ENCODE measurements around the gene OR10G7.

Gene OR10G7

DNA sequence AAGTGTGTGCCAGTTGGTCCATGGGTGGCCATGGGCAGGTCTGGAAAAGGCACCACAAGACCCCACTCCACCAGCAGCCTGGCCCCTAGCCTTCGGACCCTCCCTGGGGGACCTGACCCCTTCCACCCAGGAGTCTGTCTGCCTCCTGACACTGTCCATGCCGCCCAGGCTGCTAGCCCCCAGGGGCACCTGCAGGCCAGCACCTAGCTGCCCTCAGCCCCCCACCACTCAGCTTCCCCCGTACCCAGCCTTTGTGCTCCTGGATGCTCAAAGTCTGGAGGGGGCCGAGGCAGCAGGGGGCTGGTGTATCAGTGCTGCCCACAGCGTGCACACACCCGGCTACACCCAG, 34.3 kb upstream of the OR10G7 start:
- Histone ChIP-seq H3K27ac (ENCODE audit: low read length) (no peak overlapping the region), H3K27me3 (ENCODE audit: control insufficient read depth, insufficient read depth, low read length) (no peaks in the 10 kb centered on the region), H3K36me3 (ENCODE audit: control insufficient read depth, insufficient read depth, low read length) (no peaks in the 10 kb centered on the region), H3K4me3 (ENCODE audit: low read length) (no peak overlapping the region), H3K9me3 (ENCODE audit: control insufficient read depth, insufficient read depth, low read length) (no peaks in the 10 kb centered on the region), H3K4me1 (ENCODE audit: control insufficient read depth, insufficient read depth, low read length) (no peaks in the 10 kb centered on the region)
- WGBS (ENCODE audit: insufficient coverage, insufficient read length), result no CpG with 5 or more reads among the region's 6 CpGs
- DNase-seq (ENCODE audit: low read depth, low spot score), result no peak

DNA sequence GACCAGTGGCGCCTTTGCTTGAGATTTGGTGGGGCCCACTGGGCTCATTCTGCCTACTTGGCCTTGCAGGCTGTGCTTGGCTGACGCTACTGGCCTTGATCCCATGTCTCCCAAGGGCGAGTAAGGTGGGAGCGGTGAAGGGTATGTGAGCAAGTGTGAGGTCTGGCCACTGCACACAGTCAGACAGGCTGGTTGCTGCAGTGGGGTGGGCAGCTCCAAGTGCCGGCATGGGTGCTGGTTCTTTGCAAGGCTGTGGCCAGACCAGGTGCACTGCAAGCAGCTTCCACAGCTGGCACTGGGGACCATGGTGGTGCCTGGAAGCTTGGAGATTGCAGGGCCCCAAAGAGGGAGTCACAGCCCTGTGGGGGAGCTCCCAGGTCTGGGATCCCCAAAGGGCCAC, 33.4 kb upstream of the OR10G7 start:
- no peak for DNase-seq (ENCODE audit: low read depth, low spot score)
- Histone ChIP-seq H3K36me3 (ENCODE audit: control insufficient read depth, insufficient read depth, low read length) (no peaks in the 10 kb centered on the region), H3K27ac (ENCODE audit: low read length) (no peak overlapping the region), H3K4me1 (ENCODE audit: control insufficient read depth, insufficient read depth, low read length) (no peaks in the 10 kb centered on the region), H3K4me3 (ENCODE audit: low read length) (no peak overlapping the region), H3K27me3 (ENCODE audit: control insufficient read depth, insufficient read depth, low read length) (no peaks in the 10 kb centered on the region), H3K9me3 (ENCODE audit: control insufficient read depth, insufficient read depth, low read length) (no peaks in the 10 kb centered on the region)
- WGBS (ENCODE audit: insufficient coverage, insufficient read length), result no CpG with 5 or more reads among the region's 5 CpGs

GRCh38 chr11:124072147-124072546, 31.0 kb upstream of the OR10G7 start:
- H3K27me3 ChIP-seq (ENCODE audit: control insufficient read depth, insufficient read depth, low read length), result no peaks in the 10 kb centered on the region
- H3K36me3 ChIP-seq (ENCODE audit: control insufficient read depth, insufficient read depth, low read length), result no peaks in the 10 kb centered on the region
- H3K4me1 ChIP-seq (ENCODE audit: control insufficient read depth, insufficient read depth, low read length), result no peaks in the 10 kb centered on the region
- no peaks in the 10 kb centered on the region for H3K9me3 ChIP-seq (ENCODE audit: control insufficient read depth, insufficient read depth, low read length)
- H3K4me3 ChIP-seq (ENCODE audit: low read length), result no peak overlapping the region
- H3K27ac ChIP-seq (ENCODE audit: low read length), result no peak overlapping the region
- no peak for DNase-seq (ENCODE audit: low read depth, low spot score)
- WGBS (ENCODE audit: insufficient coverage, insufficient read length), result no CpG with 5 or more reads among the region's 8 CpGs

- no peak for DNase-seq (ENCODE audit: low read depth, low spot score)
- Histone ChIP-seq H3K9me3 (ENCODE audit: control insufficient read depth, insufficient read depth, low read length) (no peaks in the 10 kb centered on the region), H3K27ac (ENCODE audit: low read length) (no peak overlapping the region), H3K4me3 (ENCODE audit: low read length) (no peak overlapping the region), H3K4me1 (ENCODE audit: control insufficient read depth, insufficient read depth, low read length) (no peaks in the 10 kb centered on the region), H3K27me3 (ENCODE audit: control insufficient read depth, insufficient read depth, low read length) (no peaks in the 10 kb centered on the region), H3K36me3 (ENCODE audit: control insufficient read depth, insufficient read depth, low read length) (no peaks in the 10 kb centered on the region)
- WGBS (ENCODE audit: insufficient coverage, insufficient read length), result no CpG with 5 or more reads among the region's 4 CpGs
Observed at GRCh38 chr11:124071623-124071948, 30.5 kb upstream of the OR10G7 start.

- no peaks in the 10 kb centered on the region for H3K9me3 ChIP-seq (ENCODE audit: control insufficient read depth, insufficient read depth, low read length)
Observed at GRCh38 chr11:124070915-124071622, 29.9 kb upstream of the OR10G7 start.

GRCh38 chr11:124069429-124070401, 28.6 kb upstream of the OR10G7 start:
- DNase-seq (ENCODE audit: low read depth, low spot score), result peak; percentile 37
- Histone ChIP-seq H3K9me3 (ENCODE audit: control insufficient read depth, insufficient read depth, low read length) (no peaks in the 10 kb centered on the region), H3K27ac (ENCODE audit: low read length) (no peak overlapping the region), H3K4me3 (ENCODE audit: low read length) (no peak overlapping the region), H3K36me3 (ENCODE audit: control insufficient read depth, insufficient read depth, low read length) (no peaks in the 10 kb centered on the region), H3K4me1 (ENCODE audit: control insufficient read depth, insufficient read depth, low read length) (no peaks in the 10 kb centered on the region), H3K27me3 (ENCODE audit: control insufficient read depth, insufficient read depth, low read length) (no peaks in the 10 kb centered on the region)
- WGBS (ENCODE audit: insufficient coverage, insufficient read length), result no CpG with 5 or more reads among the region's 28 CpGs

More at GRCh38 chr11:124070915-124071622, 29.9 kb upstream of the OR10G7 start:
- no CpG with 5 or more reads among the region's 8 CpGs for WGBS (ENCODE audit: insufficient coverage, insufficient read length)
- no peaks in the 10 kb centered on the region for H3K36me3 ChIP-seq (ENCODE audit: control insufficient read depth, insufficient read depth, low read length)
- H3K27ac ChIP-seq (ENCODE audit: low read length), result no peak overlapping the region
- no peaks in the 10 kb centered on the region for H3K4me1 ChIP-seq (ENCODE audit: control insufficient read depth, insufficient read depth, low read length)
- no peaks in the 10 kb centered on the region for H3K27me3 ChIP-seq (ENCODE audit: control insufficient read depth, insufficient read depth, low read length)
- H3K4me3 ChIP-seq (ENCODE audit: low read length), result no peak overlapping the region
- DNase-seq (ENCODE audit: low read depth, low spot score), result peak; percentile 52

DNA sequence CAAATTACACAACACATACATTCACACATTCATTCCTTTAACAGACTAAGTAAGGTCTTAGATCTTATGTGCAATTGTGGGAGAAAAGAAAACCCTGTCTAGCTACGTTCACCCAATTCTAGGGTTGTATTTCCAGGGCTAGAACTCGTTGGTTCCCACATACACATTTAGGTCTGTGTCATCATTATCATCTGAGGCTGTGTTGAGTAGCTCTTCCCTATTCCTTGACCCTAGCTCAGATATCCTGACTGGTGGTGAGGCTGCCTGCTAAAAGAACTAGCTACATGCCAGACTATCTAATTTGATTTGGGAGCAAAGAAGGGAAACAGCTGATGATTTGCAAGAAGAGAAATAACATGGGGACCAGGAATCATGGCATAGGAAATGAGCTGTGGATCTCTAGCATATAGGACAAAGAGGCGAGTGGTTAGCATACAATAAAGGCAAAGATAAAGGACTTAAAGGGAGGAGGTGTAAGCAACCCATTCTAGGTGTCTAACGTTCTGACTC, 27.5 kb upstream of the OR10G7 start:
- no peak for DNase-seq (ENCODE audit: low read depth, low spot score)
- no peak overlapping the region for H3K27ac ChIP-seq (ENCODE audit: low read length)
- H3K9me3 ChIP-seq (ENCODE audit: control insufficient read depth, insufficient read depth, low read length), result no peaks in the 10 kb centered on the region
- WGBS (ENCODE audit: insufficient coverage, insufficient read length), result no CpG with 5 or more reads among the region's 4 CpGs
- H3K4me1 ChIP-seq (ENCODE audit: control insufficient read depth, insufficient read depth, low read length), result no peaks in the 10 kb centered on the region
- no peaks in the 10 kb centered on the region for H3K36me3 ChIP-seq (ENCODE audit: control insufficient read depth, insufficient read depth, low read length)
- H3K4me3 ChIP-seq (ENCODE audit: low read length), result no peak overlapping the region
- H3K27me3 ChIP-seq (ENCODE audit: control insufficient read depth, insufficient read depth, low read length), result no peaks in the 10 kb centered on the region

GRCh38 chr11:124052966-124053365, 11.8 kb upstream of the OR10G7 start:
- no peak overlapping the region for H3K4me3 ChIP-seq (ENCODE audit: low read length)
- no peak for DNase-seq (ENCODE audit: low read depth, low spot score)
- no peaks in the 10 kb centered on the region for H3K9me3 ChIP-seq (ENCODE audit: control insufficient read depth, insufficient read depth, low read length)
- no peaks in the 10 kb centered on the region for H3K4me1 ChIP-seq (ENCODE audit: control insufficient read depth, insufficient read depth, low read length)
- no peak overlapping the region for H3K27ac ChIP-seq (ENCODE audit: low read length)
- no peaks in the 10 kb centered on the region for H3K36me3 ChIP-seq (ENCODE audit: control insufficient read depth, insufficient read depth, low read length)
- whole genome bisulfite sequencing (ENCODE audit: insufficient coverage, insufficient read length), result no CpG with 5 or more reads among the region's 3 CpGs
- no peaks in the 10 kb centered on the region for H3K27me3 ChIP-seq (ENCODE audit: control insufficient read depth, insufficient read depth, low read length)

DNA sequence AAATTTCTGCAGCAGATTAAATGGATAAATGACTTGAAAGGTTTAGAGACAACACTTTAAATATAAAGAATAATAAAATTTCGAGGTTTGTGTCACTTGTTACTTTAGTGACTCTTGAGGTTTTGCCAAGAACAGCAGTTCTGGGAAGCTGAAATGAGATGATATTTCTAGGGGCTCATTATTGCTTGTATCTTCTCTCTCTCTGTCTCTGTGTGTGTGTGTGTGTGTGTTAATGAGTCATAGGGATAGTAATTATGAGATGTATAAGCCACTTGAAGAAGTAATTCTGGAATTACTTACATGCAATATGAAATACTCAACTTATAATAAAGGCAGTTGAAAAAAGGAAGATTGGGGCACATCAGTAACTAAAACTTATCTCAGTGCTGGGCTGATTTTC, 9.6 kb upstream of the OR10G7 start:
- Histone ChIP-seq H3K36me3 (ENCODE audit: control insufficient read depth, insufficient read depth, low read length) (no peaks in the 10 kb centered on the region), H3K27me3 (ENCODE audit: control insufficient read depth, insufficient read depth, low read length) (no peaks in the 10 kb centered on the region), H3K4me1 (ENCODE audit: control insufficient read depth, insufficient read depth, low read length) (no peaks in the 10 kb centered on the region), H3K27ac (ENCODE audit: low read length) (no peak overlapping the region), H3K4me3 (ENCODE audit: low read length) (no peak overlapping the region), H3K9me3 (ENCODE audit: control insufficient read depth, insufficient read depth, low read length) (no peaks in the 10 kb centered on the region)
- DNase-seq (ENCODE audit: low read depth, low spot score), result no peak
- WGBS (ENCODE audit: insufficient coverage, insufficient read length), result no CpG with 5 or more reads among the region's 1 CpG

DNA sequence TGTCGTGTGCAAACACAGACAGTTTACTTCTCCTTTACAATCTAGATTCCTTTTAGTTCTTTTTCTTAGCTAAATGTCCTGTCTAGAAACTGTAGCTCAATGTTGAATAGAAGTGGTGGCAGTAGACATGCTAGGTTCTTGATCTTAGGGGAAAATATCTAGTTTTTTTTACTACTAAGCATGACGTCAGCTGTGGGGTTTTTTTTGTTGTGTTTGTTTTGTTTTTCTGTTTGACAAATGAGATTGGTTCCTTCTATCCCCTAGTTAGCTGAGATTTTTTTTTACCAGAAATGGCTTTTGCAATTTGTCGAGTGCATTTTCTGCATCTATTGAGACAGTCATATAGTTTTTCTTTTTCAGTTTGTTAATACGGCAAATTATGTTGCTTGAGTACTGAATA, 2.3 kb upstream of the OR10G7 start:
- WGBS (ENCODE audit: insufficient coverage, insufficient read length), result no CpG with 5 or more reads among the region's 4 CpGs
- DNase-seq (ENCODE audit: low read depth, low spot score), result no peak
- Histone ChIP-seq H3K9me3 (ENCODE audit: control insufficient read depth, insufficient read depth, low read length) (no peaks in the 10 kb centered on the region), H3K4me1 (ENCODE audit: control insufficient read depth, insufficient read depth, low read length) (no peaks in the 10 kb centered on the region), H3K36me3 (ENCODE audit: control insufficient read depth, insufficient read depth, low read length) (no peaks in the 10 kb centered on the region), H3K4me3 (ENCODE audit: low read length) (no peak overlapping the region), H3K27ac (ENCODE audit: low read length) (no peak overlapping the region), H3K27me3 (ENCODE audit: control insufficient read depth, insufficient read depth, low read length) (no peaks in the 10 kb centered on the region)

All from iPS DF 6.9 (cell line).